GM23338 (cell line): ENCODE measurements around the gene PAX6. TPM values are rescaled to one million over a fixed set of nuclear protein-coding genes. Genes with fewer than 3 reads are reported as not detected.

ENCODE experiments used
- ATAC-seq: fragments of 200-7000 bp; cut with Tn5 transposase; 3 replicates; pipeline ENCODE4 v1.9.1; 2020
- DNase-seq: peaks from one replicate; pipeline ENCODE4 v3.0.0-alpha.2; 2015; ENCODE audit warnings: low spot score
- H2AFZ ChIP-seq: fragments of 200-600 bp; sonication (generic); 2 replicates; pipeline ENCODE4 v1.8.0; 2016; ENCODE audit warnings: antibody characterized with exemption, mild to moderate bottlenecking, moderate library complexity
- H3F3A ChIP-seq: fragments of 200-600 bp; sonication (generic); replicated peaks from 2 replicates; pipeline ENCODE4 v1.8.0; 2017; ENCODE audit warnings: antibody characterized with exemption, mixed run types, low read depth
- H3K27ac ChIP-seq: fragments of 200-600 bp; sonication (generic); 2 replicates; pipeline ENCODE4 v1.6.1; 2016; ENCODE audit warnings: low read depth
- H3K27me3 ChIP-seq: fragments of 200-600 bp; sonication (generic); 2 replicates; pipeline ENCODE4 v1.8.0; 2016; ENCODE audit warnings: mild to moderate bottlenecking, mixed run types, moderate library complexity; ENCODE audit not compliant: insufficient read depth
- H3K36me3 ChIP-seq: fragments of 200-600 bp; sonication (generic); 2 replicates; pipeline ENCODE4 v1.8.0; 2016; ENCODE audit warnings: mild to moderate bottlenecking; ENCODE audit not compliant: insufficient read depth
- H3K4me1 ChIP-seq: fragments of 200-600 bp; sonication (generic); 2 replicates; pipeline ENCODE4 v1.8.0; 2016; ENCODE audit warnings: mild to moderate bottlenecking, moderate library complexity; ENCODE audit not compliant: insufficient read depth
- H3K4me2 ChIP-seq: fragments of 200-600 bp; sonication (generic); 2 replicates; pipeline ENCODE4 v1.7.1; 2017; ENCODE audit warnings: mixed run types
- H3K4me3 ChIP-seq: fragments of 200-600 bp; sonication (generic); 2 replicates; pipeline ENCODE4 v1.6.1; 2016; ENCODE audit warnings: mixed run types
- H3K79me2 ChIP-seq: fragments of 200-600 bp; sonication (generic); replicated peaks from 2 replicates; pipeline ENCODE4 v1.8.0; 2017; ENCODE audit warnings: mild to moderate bottlenecking; ENCODE audit not compliant: insufficient read depth
- H3K9me2 ChIP-seq: fragments of 200-600 bp; sonication (generic); 2 replicates; pipeline ENCODE4 v1.8.0; 2017; ENCODE audit not compliant: insufficient read depth
- H4K20me1 ChIP-seq: fragments of 200-600 bp; sonication (generic); replicated peaks from 2 replicates; pipeline ENCODE4 v1.8.0; 2017; ENCODE audit warnings: mild to moderate bottlenecking; ENCODE audit not compliant: insufficient read depth
- H3K27ac Mint-ChIP-seq: 2 replicates; pipeline ENCODE4 v1.8.0; 2020; ENCODE audit warnings: inconsistent platforms, mild to moderate bottlenecking, moderate library complexity, mixed read lengths
- H3K27me3 Mint-ChIP-seq: 3 replicates; pipeline ENCODE4 v1.8.0; 2022; ENCODE audit warnings: low read depth, mild to moderate bottlenecking, moderate library complexity, mixed read lengths, inconsistent platforms; ENCODE audit not compliant: insufficient read depth, poor library complexity
- H3K36me3 Mint-ChIP-seq: 3 replicates; pipeline ENCODE4 v1.8.0; 2021; ENCODE audit warnings: low read depth, mild to moderate bottlenecking, inconsistent platforms, moderate library complexity, mixed read lengths
- H3K4me1 Mint-ChIP-seq: 3 replicates; pipeline ENCODE4 v1.8.0; 2020; ENCODE audit warnings: mild to moderate bottlenecking, inconsistent platforms, mixed read lengths
- H3K4me3 Mint-ChIP-seq: 3 replicates; pipeline ENCODE4 v1.8.0; 2021; ENCODE audit warnings: moderate library complexity, mild to moderate bottlenecking, inconsistent platforms, mixed read lengths
- H3K9me3 Mint-ChIP-seq: 3 replicates; pipeline ENCODE4 v1.8.0; 2020; ENCODE audit warnings: moderate library complexity, mild to moderate bottlenecking, inconsistent platforms, mixed read lengths
- CREB1 ChIP-seq: fragments of 250-450 bp; sonication (Bioruptor Pico); IDR thresholded peaks from 2 replicates; pipeline ENCODE4 v1.5.0; 2020; ENCODE audit warnings: low read depth, mild to moderate bottlenecking, moderate library complexity
- ETS1 ChIP-seq: IDR thresholded peaks from 2 replicates; pipeline ENCODE4 v1.6.1; 2016; ENCODE audit warnings: antibody characterized with exemption
- EZH2 ChIP-seq: fragments of 200-600 bp; sonication (generic); IDR thresholded peaks from one replicate; pipeline ENCODE4 v1.8.0; 2017; ENCODE audit warnings: antibody characterized with exemption, mild to moderate bottlenecking, low read depth; ENCODE audit not compliant: unreplicated experiment
- EZH2phosphoT487 ChIP-seq: fragments of 200-600 bp; sonication (generic); IDR thresholded peaks from one replicate; pipeline ENCODE4 v1.8.1; 2018; ENCODE audit warnings: antibody characterized with exemption; ENCODE audit not compliant: unreplicated experiment
- STAT1 ChIP-seq: IDR thresholded peaks from one replicate; pipeline ENCODE4 v1.6.1; 2016; ENCODE audit warnings: antibody characterized with exemption; ENCODE audit not compliant: unreplicated experiment
- ZNF331 ChIP-seq: fragments of 250-450 bp; sonication (Bioruptor Pico); IDR thresholded peaks from 2 replicates; pipeline ENCODE4 v1.5.0; 2020; ENCODE audit warnings: low read depth, mild to moderate bottlenecking, moderate library complexity
- polyA plus RNA-seq: library from polyadenylated mRNA; unstranded; fragments of >200 nt; fragmentation: Nextera tagmentation; extraction: Ambion mirVana; gene quantifications from 2 replicates; pipeline ENCODE4 v1.2.1, GENCODE V29; 2016
- total RNA-seq: library from RNA; depleted of rRNA; stranded (reverse); fragments of >200 nt; shearing (Covaris generic); gene quantifications from 2 replicates; pipeline ENCODE4 v1.2.3, GENCODE V29; 2014

Gene PAX6
- total and polyA plus RNA-seq, 2 experiments from 2014 or later = 0.17 to 0.45 TPM

- Histone ChIP-seq H3K4me2 (peak overlapping the region; percentile 74), H3K27me3 (peaks cover 99% of the 10 kb centered on the region), H3K36me3 (no peaks in the 10 kb centered on the region), H3K27ac (no peak overlapping the region), H3F3A (peaks cover 34% of the 10 kb centered on the region), H3K79me2 (no peaks in the 10 kb centered on the region), H4K20me1 (peaks cover 10% of the 10 kb centered on the region), H3K9me2 (no peaks in the 10 kb centered on the region), H2AFZ (peak overlapping the region; percentile 79), H3K4me1 (peaks cover 75% of the 10 kb centered on the region), H3K4me3 (peak overlapping the region; percentile 71)
- H3K27me3 Mint-ChIP-seq = peaks cover 96% of the 10 kb centered on the region
- DNase-seq (peak; percentile 73), ATAC-seq (peak; percentile 6)
- peaks cover 4% of the 10 kb centered on the region; the same call in 1 of the 3 replicates for H3K36me3 Mint-ChIP-seq
- H3K27ac Mint-ChIP-seq = no peak overlapping the region
- peak overlapping the region; percentile 70 for H3K4me3 Mint-ChIP-seq
- H3K4me1 Mint-ChIP-seq = peaks cover 55% of the 10 kb centered on the region
- TF ChIP-seq STAT1 (no peak), EZH2phosphoT487 (peak; percentile 71), EZH2 (peak; percentile 88), CREB1 (CRISPR knock-in tag) (no peak), ZNF331 (no peak)
- H3K9me3 Mint-ChIP-seq = peaks cover 10% of the 10 kb centered on the region; the same call in 2 of the 3 replicates
Measured at GRCh38 chr11:31809857-31810778, 1.0 kb downstream of the PAX6 start.

- peaks cover 95% of the 10 kb centered on the region for H3K27me3 Mint-ChIP-seq
- H3K9me3 Mint-ChIP-seq = peaks cover 10% of the 10 kb centered on the region; the same call in 2 of the 3 replicates
- no peak for DNase-seq
- H3K4me1 Mint-ChIP-seq = peaks cover 54% of the 10 kb centered on the region
- H3K27ac ChIP-seq = no peak overlapping the region
- H3K79me2 ChIP-seq = no peaks in the 10 kb centered on the region
- H3K27ac Mint-ChIP-seq = no peak overlapping the region
- no peak for TF ChIP-seq ETS1
- no peak for TF ChIP-seq EZH2phosphoT487
- TF ChIP-seq EZH2 = peak; percentile 91
- peak overlapping the region; percentile 79 for H2AFZ ChIP-seq
- H3K4me2 ChIP-seq = peak overlapping the region; percentile 74
- ATAC-seq = no peak
- H3K36me3 Mint-ChIP-seq = peaks cover 4% of the 10 kb centered on the region; the same call in 1 of the 3 replicates
- H4K20me1 ChIP-seq = peaks cover 10% of the 10 kb centered on the region
- H3K27me3 ChIP-seq = peaks cover 99% of the 10 kb centered on the region
- H3K36me3 ChIP-seq = no peaks in the 10 kb centered on the region
- no peaks in the 10 kb centered on the region for H3K9me2 ChIP-seq
- H3K4me3 Mint-ChIP-seq = peak overlapping the region; percentile 66
- peak overlapping the region; percentile 71 for H3K4me3 ChIP-seq
- peaks cover 72% of the 10 kb centered on the region for H3K4me1 ChIP-seq
- peaks cover 38% of the 10 kb centered on the region for H3F3A ChIP-seq
Measured at GRCh38 chr11:31809541-31809856, 1.6 kb downstream of the PAX6 start.
